Middle frontal gyrus (tissue), 1 donor: ENCODE measurements around the gene LASP1.
A peak's percentile ranks its signal among the peaks of the same experiment; 100 is the strongest.
"Not testable (repeated sequence)": the region's sequence is repeated elsewhere in the genome, so short reads cannot be mapped to it uniquely, and the experiment has no call there.

Experiments used
- DNase-seq: peaks from one replicate; pipeline ENCODE4 v3.0.0-alpha.2; 2015; ENCODE audit warnings: low spot score; ENCODE audit errors: extremely low spot score

Gene LASP1

DNA sequence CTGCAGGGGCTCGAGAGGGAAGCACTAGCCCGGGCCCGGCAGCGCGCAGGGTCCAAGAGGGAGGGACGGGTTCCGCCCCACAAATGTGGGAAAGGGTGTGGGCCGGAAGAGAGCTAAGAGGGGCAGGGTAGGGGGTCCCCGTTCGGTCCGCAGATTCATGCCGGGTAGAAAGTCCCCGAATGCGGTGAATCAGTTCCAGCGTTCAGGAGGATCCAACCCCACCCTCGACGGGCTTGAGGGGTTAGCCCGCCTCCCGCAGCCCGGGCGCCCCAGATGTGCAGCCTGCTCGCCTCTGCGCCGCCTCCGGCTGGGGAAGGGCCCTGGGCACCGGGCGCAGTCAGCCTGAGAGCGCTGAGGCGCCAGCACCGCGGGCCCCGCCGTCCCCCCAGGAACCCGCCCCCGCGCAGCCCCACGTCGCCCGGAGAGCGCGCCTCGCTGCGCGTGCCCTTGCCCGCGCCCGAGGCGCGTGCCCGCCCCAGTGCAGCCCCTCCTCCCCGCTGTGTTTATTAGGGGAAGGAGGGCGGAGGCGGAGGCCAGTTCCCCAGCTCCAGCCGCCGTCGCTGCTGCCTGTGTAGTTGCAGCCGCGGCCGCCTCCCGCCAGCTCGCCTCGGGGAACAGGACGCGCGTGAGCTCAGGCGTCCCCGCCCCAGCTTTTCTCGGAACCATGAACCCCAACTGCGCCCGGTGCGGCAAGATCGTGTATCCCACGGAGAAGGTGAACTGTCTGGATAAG is at the start of gene LASP1:
Gene LASP1 (plus strand): TSS at position 533 of the 733 bp plus-strand sequence. CDS start 132 bp downstream, at position 665.
- DNase-seq, result peak; percentile 79

DNA sequence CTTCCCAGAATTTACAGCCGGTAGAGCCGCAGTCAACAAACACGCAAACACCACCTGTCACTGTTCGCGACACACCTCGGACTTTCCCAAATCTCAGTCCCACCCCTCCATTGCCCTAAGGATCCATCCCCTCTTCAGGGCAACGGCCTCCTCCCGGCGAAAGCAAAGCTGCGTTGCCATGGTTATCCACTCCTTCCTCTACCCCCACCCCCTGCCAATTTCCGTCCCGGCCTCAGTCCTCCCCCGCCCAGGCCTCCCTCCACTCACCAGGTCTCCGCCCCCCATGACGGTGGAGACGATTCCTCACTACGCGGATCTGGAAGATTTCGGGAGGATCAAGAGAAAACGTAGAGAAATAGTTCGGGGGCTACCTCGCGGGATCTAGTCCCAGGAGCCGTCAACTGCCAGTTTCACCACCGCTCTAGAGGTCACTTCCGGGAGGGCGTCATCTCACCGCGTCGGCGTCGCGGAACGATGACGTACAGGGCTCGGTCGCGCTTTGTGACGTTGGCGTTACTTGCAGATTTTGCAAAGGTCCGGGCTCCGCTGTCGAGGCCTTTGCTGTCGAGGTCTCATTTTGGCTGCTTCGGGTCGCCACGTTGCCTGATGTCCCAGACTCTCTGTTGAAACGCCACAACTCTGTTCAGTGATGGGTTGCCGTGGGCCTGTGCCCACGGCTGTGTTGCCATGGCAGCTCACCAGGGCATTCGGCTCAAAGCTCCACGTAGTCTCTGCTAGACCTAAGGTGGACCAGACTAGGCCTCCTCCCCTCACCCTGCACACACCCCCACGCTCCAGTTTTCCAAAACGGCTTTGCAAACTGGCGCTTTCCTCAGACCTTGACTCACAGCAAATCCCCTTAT is 44.7 kb upstream of the LASP1 start, which contains the start of gene CWC25:
Gene CWC25 (minus strand): TSS at position 423 of the 863 bp plus-strand sequence. CDS start 138 bp downstream, at position 285.
- DNase-seq, result peak; percentile 93

GRCh38 chr17:38825762-38826247 is 44.1 kb upstream of the LASP1 start:
- DNase-seq, result no peak

DNA sequence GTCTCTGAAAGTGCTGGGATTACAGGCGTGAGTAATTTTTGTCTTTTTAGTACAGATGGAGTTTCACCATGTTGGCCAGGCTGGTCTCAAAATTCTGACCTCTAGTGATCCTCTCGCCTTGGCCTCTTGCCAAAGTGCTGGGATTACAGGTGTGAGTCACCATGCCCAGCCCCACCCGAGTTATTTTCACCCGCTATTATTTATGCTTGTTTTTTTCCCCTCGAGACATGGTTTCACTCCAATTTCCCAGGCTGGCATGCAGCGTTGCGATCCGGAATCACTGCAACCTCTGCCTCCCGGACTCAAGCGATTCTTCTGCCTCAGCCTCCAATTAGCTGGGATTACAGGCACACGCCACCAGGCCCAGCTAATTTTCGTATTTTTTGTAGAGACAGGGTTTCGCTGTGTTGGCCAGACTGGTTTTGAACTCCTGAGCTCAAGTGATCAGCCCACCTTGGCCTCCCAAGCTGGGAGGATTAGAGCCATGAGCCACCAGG is 25.5 kb upstream of the LASP1 start:
- DNase-seq, result no peak

- DNase-seq, result no peak
Measured at GRCh38 chr17:38848557-38848891, 21.3 kb upstream of the LASP1 start.

DNA sequence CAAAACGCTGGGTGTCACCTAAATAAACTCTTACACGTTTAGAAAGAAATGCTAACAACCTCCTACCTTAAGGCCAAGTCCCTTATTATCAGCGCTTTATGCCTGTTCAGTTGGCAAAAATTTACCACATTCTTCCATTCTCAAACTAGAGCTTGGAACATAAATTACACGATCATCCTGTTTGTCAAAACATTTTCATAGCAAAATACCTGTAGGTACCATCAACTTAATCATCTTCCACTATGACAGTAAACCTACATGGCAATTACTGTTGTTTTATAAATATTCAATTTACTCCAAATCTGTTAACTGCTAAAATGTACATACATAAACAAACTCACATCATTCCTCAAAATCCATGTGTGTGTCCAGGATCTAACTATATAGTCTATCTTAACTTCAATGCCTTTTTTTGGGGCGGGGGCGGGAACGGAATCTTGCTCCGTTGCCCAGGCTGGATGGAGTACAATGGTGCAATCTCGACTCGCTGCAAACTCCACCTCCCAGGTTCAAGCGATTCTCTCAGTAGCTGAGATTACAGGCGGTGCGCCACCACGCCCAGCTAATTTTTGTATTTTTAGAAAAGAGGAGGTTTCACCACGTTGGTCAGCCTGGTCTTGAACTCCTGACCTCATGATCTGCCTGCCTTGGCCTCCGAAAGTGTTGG is 20.8 kb upstream of the LASP1 start:
- no peak for DNase-seq

- DNase-seq, result no peak
Measured at GRCh38 chr17:38850374-38850773, 19.5 kb upstream of the LASP1 start.

DNA sequence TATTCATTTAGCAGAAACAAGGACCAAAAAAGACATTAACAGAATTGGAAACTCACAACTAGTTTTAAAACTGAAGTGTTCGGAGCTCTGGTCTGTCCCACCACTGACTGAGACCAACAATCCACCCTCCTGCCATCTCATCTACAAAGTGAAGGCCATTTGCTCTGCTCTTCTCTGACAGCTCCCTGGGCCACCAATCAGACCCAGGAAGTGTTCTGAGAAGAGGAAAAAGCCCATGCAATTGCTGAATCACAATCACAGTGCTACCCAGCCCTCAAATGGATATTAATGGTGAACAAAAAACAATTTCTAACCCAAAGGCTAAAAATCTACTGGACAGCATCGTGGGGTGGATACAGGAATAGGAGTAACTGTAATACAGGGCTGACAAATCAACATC is 18.4 kb upstream of the LASP1 start:
- no peak for DNase-seq

DNA sequence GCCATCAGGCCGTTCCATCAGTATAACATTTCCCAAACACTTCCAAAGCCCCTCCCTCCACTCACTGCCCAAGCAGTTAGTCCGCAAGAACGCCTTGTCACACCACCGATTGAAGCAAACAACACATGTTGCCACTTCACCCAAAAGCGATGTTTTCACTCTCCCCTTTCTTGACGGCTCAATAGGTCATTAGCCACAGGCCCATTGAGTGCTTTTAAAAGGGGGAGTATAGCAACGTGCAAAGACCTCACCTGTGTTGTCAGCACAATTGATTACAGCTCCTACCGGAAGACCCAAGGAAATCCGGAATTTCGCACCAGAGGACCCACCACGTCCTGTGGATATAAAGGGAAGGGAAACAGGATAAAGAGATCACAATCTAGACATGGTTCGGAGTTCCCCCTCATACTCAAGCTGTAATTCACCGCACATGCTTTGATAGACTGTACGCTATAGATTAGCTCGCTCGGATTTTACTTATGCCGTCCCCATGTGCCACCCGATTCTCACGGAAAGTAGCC is 17.0 kb upstream of the LASP1 start:
- no peak for DNase-seq

DNA sequence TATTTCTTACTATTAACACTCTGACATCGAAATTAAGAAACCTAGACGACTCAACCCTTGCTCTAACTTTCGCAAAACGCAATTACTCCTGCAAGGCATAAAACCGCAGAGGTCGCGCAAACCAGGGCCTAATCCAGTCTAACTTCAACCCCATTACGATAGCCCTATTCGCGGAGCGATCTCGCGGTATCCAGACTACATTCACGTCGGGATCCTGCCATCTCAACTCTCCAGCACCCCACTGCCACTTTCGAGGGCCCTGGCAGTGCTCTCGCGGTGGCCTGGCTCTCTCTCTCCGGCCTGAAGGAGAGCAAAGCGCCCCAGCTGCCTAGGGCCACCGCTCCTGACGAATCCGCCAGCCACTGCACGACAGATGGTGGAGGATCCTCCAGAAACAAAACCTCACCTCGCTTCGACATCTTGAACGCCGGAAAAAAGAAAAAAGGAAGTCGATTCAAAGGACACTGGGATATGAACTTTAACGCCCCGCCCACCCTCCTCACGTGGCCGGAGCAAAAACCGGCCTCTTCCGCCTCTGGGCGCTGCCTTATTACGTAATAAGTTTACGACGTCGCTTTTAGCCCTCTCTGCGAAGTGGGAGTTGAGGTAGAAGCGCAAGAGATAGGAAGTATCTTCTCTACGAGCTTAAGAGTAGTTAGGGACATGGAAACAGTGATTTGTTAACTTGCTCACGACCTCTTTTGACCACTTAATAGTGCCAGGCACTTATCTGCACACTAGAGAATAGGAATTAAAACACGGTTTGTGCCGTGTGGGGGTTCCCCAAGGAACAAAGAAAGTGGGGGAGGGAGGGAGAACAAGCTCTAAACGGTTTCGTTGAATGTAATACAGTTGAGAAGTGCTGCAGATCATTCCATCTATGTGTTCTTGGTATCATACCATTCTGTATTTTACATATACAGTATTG is 16.3 kb upstream of the LASP1 start, which contains the start of gene RPL23:
Gene RPL23 (minus strand): TSS at position 430 of the 928 bp plus-strand sequence. CDS start 11 bp downstream, at position 419.
- peak; percentile 94 for DNase-seq

GRCh38 chr17:38855101-38855714 is 14.7 kb upstream of the LASP1 start:
- DNase-seq, result not testable (repeated sequence)

- DNase-seq, result no peak
Measured at GRCh38 chr17:38857271-38857670, 12.6 kb upstream of the LASP1 start.

GRCh38 chr17:38861399-38861843 is 8.4 kb upstream of the LASP1 start:
- DNase-seq, result no peak

DNA sequence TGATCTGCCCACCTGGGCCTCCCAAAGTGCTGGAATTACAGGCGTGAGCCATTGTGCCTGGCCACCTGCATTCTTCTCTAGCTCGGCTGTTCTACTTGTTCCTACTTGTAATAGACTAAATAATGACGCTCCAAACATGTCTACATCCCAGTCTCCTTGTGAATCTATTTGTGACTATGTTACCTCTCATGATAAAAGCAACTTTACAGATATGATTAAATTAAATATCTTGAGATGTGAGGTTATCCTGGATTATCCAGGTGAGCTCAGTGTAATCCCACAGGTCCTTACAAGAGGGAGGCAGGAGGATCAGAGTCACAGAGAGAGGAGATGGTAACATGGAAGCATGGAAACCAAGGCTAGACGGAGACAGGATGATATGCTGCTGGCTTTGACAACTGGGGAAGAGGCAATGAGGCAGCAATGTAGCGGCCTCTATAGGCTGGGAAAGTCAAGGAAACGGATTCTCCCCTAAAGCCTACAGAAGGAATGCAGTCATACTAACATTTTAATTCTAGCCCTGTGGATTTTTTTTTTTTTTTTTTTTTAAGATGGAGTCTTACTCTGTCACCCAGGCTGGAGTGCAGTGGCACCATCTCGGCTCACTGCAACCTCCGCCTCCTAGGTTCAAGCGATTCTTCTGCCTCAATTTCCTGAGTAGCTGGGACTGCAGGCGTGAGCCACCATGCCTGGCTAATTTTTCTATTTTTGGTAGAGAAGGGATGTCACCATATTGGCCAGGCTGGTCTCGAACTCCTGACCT is 5.0 kb upstream of the LASP1 start:
- DNase-seq, result no peak

DNA sequence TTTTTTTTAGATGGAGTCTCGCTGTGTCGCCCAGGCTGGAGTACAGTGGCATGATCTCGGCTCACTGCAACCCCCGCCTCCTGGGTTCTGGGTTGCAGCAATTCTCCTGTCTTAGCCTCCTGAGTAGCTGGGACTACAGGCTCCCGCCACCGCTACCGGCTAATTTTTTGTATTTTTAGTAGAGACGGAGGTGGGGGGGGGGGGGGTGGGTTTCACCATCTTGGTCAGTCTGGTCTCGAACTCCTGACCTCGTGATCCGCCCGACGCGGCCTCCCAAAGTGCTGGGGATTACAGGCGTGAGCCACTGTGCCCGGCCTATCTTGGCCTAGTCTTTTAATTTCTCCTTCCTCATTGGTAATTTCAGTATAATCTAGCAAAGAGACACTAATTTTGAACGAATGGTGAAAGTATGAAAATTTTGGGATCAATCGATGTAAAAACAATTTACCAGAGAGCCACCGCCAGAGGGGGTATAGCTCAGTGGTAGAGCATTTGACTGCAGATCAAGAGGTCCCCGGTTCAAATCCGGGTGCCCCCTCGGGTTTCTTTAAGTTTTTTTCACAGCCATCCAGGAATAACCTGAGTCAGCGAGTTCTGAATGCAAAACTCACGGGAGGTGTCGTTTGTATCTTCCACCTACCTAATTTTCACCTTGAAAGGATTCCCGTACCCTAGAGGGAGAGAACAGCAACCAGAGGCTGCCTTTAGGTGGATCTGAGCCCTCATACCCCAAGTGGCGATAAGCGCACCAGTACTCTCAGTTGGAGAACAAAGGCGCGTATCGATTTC is 2.5 kb upstream of the LASP1 start:
- DNase-seq, result peak; percentile 75

GRCh38 chr17:38867968-38868816 is 1.7 kb upstream of the LASP1 start:
- DNase-seq, result no peak
